ENCODE measurements around the gene TMEM151A.
"Not testable (repeated sequence)": the region's sequence is repeated elsewhere in the genome, so short reads cannot be mapped to it uniquely, and the experiment has no call there.

Gene TMEM151A

DNA sequence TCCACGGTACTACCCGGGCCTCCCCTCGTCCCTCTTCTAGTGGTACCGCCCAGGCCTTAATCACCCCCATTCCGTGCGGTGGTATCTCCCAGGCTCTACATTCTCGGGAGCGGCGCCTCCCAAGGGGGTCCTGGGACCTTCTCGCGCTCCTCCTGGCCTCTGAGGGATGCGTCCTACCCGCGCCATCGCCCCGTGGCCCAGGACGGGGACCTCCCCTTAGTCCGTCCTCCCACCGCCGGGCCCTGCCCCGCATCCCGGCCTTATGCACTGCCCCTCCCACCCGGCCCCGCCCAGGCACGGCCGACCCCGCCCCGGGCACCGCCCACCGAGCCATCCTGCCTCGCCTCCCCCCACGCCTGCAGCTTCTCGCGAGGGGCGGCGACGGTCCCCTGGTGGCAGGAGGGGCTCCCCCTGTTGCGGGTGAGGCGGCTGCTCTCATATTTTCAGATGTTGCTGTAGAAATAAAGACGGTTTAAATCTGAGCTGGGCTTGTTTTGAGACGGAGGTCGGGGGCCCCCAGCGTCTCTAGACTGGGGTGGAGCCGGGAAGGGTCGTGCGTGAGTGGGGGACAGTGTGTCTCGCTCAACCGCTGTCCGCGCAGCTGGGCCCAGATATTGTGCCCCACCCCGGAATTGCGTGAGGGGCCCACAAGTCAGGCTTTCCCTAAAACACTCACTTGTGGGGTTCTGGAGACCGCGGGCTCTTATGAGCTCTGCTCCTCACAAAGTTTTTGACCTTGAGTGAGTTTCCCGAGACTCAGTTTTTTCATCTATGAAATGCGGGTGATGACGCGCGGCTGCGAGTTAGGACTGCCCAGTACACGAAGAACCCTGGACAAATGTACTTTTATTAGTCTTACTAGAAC lies 24.1 kb upstream of the TMEM151A start:
- DNase-seq (ENCODE audit: low read depth in 2 of 2): peak; percentile 71 to 74

DNA sequence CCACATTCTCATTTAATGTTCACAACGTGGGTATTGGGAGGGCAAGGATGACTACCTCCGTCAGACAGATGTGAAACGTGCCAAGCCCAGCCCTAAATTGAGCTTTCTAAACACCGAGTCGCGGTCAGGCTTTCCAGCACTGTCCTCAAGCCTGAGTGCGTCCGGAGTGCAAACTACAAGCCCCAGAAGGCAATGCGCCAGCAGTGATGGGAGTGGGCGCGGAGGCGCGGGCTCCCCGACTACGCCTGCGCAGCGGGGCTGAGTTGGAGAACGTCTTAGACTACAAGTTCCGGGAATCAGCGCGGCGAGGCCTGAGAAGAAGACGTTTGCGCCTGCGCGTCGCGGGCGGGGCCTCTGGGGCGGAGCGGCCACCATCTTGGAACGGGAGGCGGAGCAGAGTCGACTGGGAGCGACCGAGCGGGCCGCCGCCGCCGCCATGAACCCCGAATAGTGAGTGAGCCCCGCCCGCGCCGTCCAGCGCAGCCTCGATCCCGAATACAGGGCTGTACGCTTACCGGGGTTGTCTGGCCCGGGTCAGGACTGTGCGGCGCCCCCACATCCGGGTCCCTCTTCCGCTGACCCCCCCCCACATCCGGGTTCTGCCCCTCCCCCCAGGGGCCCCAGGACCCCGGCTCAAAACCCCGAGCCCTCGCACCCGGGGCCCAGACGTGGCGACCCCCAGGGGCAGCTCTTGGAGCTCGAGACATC lies 23.3 kb upstream of the TMEM151A start, which contains the start of gene RAB1B:
Gene RAB1B (plus strand): TSS at position 396 of the 708 bp plus-strand sequence. CDS start 41 bp downstream, at position 437.
- DNase-seq (ENCODE audit: low read depth in 2 of 2): peak; percentile 99 to 100

DNA sequence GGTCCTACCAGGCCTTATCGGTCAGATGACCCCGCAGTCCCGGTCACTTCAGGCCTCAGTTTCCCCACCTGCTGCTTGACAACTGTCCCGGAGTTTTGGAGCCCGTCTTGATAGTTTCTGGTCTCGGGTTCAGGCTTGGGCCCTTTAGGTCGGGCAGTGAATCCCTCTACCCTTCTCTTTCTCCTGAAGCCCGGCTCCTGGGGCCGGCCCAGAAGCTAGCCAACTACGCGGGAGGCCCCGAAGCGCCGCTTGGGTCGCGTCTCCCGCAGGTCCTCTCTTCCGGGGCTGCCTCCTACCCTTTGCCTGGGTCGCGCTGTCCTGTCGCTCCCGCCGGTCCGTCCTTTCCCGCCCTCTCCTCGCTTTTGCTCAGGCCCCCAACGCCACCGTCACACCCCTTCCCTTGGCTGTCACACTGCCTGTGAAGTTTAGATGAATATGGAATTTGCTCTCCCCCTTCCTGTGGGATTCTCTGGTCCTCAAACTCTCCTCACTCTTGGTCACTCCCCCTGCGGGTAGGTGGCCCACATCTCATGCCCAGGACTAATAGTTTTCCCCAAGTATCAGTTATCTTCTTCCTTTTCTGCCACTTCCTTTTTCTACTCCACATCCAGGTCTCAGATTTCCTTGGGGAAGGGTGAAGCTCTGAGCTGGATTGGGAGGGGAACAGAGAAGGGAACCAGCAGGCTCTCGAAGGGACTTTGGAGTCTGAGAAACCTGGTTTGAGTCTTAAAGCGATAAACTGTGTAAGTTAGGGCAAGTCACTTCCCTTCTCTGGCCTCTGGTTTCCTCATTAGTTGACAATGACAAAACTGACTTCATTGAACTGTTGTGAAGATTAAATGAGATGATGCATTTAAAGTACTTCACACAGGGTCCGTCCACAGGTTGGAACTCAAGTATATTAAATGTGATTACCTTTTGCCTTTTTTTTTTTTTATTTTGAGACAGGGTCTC lies 22.5 kb upstream of the TMEM151A start:
- DNase-seq (ENCODE audit: low read depth in 2 of 2): no peak

DNA sequence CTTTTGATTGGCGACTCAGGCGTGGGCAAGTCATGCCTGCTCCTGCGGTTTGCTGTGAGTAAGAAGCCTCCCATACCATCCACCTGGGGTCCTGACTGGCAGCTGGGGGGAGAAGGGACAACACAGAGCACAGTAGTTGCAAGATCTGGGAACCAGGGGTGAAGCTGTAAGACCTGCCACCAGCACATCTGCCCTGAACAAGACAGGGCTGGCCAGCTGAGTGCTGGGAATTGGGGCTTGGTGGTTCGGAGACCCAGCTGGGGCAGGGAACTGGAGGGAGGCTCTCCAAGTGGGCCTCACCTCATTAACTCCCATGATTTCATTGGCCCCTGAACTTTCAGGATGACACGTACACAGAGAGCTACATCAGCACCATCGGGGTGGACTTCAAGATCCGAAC lies 19.9 kb upstream of the TMEM151A start:
- DNase-seq (ENCODE audit: low read depth in 2 of 2): no peak

DNA sequence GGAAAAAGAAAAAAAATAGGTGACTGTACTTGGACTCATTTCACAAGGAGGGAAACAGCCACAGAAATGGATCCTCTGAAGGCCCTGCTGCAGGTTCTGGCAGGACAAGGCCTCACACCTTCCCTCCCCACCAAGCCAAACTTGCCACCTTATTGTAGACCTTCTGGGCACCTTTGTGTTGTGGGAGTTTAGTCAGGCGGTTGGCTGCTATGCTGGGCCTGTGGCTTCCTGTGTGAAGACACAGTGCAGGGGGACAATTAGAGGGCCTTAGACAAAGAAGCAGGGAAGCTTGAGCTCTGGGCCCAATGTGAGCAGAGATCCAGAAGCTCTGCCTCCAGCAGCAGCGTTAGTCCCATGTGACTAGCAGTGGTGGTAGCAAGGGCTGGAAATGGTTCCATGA lies 19.1 kb upstream of the TMEM151A start:
- DNase-seq (ENCODE audit: low read depth in 2 of 2): no peak

DNA sequence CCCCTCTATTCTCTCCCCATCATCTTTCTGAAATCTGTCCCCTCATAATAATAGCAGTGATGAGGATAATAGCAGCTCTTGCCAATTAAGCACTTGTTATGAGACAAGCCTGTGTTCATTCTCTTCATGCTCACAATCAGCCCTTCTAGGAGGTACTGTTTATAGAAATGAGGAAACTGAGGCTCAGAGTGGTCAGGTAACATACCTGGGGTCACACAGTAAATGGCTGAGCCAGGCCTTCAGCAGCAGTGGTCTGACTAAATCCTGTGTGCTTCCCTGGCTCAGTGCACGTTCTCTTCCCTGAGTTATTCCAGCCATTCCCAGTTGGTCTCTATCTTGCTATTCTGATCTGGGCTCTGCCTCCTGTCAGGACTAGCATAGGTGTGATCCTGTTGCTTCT lies 17.5 kb upstream of the TMEM151A start:
- no peak for DNase-seq (ENCODE audit: low read depth in 2 of 2)

DNA sequence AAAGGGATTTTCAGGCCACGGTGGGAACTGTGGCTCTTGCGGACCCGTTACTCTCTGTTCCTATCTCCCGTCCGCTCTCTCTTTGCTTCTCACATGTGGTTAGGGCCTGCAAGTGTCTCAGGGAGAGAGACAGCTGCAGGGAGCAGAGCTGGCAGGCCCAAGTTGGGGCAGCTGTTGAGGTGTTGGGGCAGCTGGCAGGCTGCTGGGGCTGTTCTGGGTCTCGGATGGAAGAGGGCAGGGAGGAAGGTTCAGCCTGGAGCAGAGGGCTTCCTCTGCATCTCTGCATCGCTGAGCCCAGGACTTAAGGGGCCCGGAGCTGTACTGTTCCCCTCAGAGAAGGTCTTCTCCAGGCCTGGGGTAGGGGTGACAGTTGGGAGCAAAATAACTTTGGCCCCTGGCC lies 16.3 kb upstream of the TMEM151A start:
- no peak for DNase-seq (ENCODE audit: low read depth in 2 of 2)

DNA sequence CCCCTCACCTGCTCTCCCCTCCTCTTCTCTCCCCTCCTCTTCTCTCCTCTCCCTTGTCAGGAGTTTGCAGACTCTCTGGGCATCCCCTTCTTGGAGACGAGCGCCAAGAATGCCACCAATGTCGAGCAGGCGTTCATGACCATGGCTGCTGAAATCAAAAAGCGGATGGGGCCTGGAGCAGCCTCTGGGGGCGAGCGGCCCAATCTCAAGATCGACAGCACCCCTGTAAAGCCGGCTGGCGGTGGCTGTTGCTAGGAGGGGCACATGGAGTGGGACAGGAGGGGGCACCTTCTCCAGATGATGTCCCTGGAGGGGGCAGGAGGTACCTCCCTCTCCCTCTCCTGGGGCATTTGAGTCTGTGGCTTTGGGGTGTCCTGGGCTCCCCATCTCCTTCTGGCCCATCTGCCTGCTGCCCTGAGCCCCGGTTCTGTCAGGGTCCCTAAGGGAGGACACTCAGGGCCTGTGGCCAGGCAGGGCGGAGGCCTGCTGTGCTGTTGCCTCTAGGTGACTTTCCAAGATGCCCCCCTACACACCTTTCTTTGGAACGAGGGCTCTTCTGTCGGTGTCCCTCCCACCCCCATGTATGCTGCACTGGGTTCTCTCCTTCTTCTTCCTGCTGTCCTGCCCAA lies 15.6 kb upstream of the TMEM151A start:
- no peak for DNase-seq (ENCODE audit: low read depth in 2 of 2)

DNA sequence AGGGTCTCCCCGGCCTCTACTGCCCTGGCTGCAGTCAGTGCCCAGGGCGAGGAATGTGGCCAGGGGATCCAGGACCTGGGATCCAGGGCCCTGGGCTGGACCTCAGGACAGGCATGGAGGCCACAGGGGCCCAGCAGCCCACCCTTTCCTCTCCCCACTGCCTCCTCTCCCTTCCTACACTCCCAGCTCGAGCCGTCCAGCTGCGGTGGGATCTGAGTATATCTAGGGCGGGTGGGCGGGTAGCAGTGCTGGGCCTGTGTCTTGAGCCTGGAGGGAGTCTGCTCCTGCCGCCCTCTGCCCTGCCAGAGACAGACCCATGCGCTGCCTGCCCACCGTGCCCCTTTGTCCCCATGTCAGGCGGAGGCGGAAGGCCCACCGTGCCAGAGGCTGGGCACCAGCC lies 15.1 kb upstream of the TMEM151A start:
- not testable (repeated sequence) for DNase-seq (ENCODE audit: low read depth in 2 of 2)

DNA sequence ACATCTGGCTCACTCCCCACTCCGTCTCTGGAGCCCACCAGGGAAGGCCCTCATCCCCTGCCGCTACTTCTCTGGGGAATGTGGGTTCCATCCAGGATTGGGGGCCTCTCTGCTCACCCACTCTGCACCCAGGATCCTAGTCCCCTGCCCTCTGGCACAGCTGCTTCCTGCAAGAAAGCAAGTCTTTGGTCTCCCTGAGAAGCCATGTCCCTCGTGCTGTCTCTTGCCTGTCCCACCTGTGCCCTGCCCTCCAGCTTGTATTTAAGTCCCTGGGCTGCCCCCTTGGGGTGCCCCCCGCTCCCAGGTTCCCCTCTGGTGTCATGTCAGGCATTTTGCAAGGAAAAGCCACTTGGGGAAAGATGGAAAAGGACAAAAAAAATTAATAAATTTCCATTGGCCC lies 14.6 kb upstream of the TMEM151A start:
- not testable (repeated sequence) for DNase-seq (ENCODE audit: low read depth in 2 of 2)

DNA sequence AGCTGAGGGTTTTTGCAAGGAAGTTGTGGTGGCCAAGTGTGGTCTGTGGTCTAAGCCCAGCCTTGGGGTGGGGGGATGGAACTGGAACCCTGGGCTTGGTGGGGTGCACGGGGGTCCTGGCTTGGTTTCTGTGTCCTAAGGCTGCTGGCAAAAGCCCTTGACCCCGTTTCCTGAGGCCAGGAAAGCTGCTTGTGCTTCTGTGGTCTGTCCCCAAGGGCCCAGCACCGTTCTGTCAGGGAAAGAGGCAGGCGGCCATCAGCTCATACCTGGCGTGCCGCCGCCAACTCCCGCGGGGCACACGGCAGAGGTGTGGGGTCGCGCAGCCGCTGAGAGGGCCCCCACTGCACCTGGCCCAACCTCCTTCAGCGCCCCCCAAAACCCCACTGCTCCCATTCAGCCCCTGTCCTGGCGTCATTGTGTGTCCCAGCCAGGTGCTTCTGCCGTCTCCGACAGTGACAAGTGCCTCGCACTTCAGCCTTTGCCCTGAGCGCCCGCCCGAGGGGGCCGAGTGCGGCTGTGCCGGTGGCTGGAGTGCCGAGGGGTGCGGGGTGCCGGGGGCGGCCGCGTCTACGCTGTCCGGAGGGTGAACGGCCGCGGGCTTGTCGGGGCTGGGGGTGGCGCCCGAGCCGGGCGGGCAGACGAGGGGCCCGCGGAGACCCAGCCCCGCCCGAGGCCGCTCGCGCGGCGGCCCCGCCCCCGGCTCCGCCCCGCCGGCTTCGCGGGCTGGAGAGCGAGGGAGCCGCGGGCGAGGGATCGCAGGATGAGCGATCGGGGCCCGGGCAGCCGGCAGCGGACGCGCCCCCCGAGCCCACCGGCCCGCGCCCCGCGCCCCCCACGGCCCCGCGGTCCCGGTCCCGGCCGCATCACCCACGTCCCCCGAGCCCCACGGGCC lies 14.0 kb upstream of the TMEM151A start, which contains the start of gene CNIH2:
Gene CNIH2 (plus strand): TSS at position 705 of the 892 bp plus-strand sequence. CDS start 282 bp downstream, outside the sequence.
- DNase-seq (ENCODE audit: low read depth in 2 of 2): no peak

DNA sequence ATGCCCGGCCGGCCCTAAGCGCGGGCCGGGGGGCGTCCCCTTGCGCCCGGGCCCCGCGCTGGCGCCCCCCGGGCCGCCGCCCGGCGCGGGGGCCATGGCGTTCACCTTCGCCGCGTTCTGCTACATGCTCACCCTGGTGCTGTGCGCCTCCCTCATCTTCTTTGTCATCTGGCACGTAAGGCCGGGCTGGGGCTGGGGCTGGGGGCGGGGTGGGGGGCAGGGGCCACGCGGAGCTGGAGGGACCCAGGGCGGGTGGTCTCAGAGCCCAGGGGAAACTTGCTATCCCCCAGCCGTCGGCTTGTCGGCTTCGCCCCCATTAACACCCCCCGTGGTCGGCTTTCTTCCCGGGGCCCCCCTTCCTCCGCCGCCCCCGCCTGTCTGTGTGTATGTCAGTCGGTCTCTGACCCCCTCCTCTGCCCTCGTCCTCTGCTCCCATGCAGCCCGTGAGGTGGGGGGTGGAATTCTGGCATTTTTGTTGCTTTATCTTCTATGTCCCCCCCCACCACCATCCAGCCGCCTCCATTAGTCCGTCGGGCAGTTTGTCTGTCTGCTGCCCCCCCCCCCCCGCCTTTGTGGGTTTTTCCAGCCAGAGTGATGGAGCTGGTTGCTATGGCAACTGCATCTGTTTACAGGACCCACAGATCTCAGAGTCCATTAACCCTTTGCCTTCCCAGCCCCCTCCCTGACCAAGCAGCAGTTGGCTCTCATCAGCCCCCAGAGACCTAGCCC lies 13.2 kb upstream of the TMEM151A start:
- DNase-seq (ENCODE audit: low read depth in 2 of 2): no peak

DNA sequence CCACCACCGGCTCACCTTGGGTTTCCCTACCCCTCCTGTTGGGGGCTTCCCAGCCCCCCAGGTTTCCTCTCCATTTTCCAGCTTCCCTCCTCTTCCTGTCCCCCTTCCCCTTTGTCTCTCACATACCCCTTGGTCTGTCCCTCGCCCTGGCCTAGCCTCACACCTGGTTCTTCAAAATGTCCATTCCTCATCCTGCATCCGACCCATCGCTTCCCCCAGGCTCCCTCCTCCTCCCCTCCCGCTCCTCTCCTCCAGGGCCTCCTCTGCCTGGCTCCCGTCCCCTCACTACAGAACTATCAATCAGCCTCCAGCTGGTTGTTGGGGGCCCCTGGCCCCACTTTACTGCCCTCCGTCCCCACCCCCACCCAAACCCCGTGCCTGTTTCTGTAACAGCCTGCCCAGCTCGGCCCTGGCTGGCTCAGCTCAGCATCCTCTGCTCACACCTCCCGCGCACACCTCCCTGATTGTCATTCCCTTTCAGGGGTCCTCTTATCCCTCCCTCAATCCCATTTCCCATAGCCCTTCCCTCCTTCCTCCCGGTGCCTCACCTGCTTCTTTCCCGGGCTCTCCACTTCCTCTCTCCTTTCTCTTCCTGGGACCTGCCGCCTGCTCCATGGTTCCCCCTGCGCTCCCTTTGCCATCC lies 12.5 kb upstream of the TMEM151A start:
- no peak for DNase-seq (ENCODE audit: low read depth in 2 of 2)

DNA sequence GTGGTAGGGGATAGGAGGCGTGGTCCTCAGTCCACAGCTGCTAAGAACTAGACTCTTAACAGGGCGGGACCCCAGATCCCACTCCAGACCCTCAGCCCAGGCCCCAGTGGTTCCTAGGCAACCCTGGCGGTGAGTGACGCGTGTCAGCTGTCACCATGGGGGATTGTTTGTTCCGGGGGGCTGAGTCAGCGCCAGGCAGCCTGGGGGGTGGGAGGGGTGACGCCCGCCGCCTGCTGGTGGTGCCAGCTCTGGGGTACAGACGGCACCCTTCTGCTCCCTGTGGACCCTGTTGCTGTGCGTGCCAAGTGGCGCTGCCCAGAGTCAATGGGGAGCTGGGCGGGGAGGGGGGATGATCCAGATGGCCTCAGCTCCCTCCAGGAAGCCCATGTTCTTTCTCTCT lies 11.3 kb upstream of the TMEM151A start:
- no peak for DNase-seq (ENCODE audit: low read depth in 2 of 2)

DNA sequence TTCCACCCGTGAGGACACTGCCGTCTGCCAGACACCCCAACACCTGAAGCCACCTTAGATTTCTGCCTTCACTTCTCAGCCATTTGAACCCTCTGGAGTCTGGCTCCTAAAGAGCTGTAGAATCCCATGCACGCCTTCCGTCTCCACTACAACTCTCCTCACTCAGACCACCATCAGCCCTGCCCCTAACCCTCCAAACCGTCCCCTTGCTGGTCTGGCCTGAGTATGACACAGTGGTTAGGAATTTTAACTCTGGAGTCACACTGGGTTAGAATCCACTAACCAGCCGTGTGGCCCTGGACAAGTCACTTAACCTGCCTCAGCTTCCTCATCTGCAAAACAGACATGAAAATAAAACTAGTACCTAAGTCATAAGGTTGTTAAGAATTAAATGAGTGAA lies 10.7 kb upstream of the TMEM151A start:
- DNase-seq (ENCODE audit: low read depth in 2 of 2): no peak

DNA sequence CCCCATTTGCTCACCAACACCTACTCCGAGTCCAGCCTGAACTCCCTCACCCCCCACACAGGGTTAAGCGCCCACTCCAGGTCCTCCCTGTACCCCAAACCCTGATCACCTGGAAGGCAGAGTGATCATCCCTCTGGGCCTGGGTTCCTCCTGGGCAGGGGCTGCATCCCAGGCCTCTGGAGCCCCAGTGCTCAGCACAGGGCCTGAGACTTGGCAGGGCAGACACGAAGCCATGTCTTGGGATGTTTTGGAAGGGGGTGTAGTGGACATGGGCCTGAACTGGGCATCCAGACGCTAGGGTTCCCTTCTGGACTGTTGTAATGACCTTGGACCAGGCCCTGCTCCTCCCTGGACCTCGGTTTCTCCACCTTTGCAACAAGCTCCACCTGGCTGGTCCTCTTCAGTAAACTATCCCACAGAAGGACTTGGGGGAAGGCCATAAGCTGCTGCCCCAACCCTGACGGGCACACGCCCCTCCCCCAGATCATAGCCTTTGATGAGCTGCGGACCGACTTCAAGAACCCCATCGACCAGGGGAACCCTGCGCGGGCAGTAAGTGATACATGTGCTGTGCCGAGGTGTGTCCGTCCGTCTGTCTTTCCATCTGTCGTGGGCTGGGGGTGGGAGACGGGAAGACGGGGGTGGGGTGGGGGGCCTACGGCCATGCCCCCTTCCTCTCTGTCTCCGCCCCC lies 9.8 kb upstream of the TMEM151A start:
- no peak for DNase-seq (ENCODE audit: low read depth in 2 of 2)

DNA sequence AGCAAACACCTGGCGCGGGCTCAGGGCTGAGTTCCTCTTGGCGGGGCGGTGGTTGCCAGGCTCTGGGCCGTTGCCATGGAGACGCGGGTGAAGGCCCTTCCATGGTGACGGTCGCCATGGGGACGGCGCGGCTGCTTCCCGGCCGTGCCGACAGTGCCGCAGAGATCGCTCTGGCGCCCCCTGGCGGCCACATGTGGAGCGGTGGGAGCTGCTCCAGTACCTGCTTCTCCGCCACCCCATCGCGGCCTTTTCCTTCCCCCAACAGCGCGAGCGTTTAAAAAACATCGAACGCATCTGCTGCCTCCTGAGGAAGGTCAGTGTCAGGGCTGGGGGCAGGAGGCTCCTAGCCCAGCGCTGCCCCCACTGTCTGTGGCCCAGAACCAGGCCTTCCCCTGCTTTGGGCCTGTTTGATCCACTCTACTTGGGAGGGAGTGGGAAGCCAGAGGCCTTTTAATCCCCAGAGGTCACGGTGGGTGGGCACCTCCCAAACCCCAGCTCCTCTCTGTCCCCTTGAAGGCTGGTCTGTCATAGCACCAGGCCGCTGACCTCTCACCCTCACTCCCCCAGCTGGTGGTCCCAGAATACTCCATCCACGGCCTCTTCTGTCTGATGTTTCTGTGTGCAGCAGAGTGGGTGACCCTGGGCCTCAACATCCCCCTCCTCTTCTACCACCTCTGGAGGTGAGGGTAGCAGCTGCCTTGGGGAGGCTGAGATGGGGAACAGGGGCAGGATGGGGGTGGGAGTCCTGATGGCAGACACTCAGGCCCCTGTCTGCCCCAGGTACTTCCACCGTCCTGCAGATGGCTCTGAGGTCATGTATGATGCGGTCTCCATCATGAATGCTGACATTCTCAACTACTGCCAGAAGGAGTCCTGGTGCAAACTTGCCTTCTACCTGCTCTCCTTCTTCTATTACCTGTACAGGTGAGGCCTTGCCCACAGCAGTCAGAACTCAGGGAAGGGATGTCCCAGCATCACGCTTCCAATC lies 8.9 kb upstream of the TMEM151A start:
- DNase-seq (ENCODE audit: low read depth in 2 of 2): peak; percentile 91 to 95
